H9 (cell line): ENCODE results near the gene AK8. TPM values are rescaled to one million over a fixed set of nuclear protein-coding genes. Genes with fewer than 3 reads are reported as not detected.

Source experiments
- DNase-seq: peaks from one replicate; pipeline ENCODE4 v3.0.0-alpha.2; 2017
- H2AFZ ChIP-seq: one replicate; pipeline ENCODE4 v1.6.1; 2013; ENCODE audit warnings: mild to moderate bottlenecking, low read length, control low read depth, moderate library complexity
- H2AK5ac ChIP-seq: 2 replicates; pipeline ENCODE4 v1.6.1; 2013; ENCODE audit warnings: low read length, control low read depth, mixed read lengths; ENCODE audit not compliant: insufficient read length
- H2BK120ac ChIP-seq: one replicate; pipeline ENCODE4 v1.6.1; 2013; ENCODE audit warnings: low read depth, mild to moderate bottlenecking, low read length, control low read depth, inconsistent platforms; ENCODE audit not compliant: poor library complexity, severe bottlenecking
- H2BK12ac ChIP-seq: 2 replicates; pipeline ENCODE4 v1.6.1; 2013; ENCODE audit warnings: low read length, control low read depth, mixed read lengths, low read depth; ENCODE audit not compliant: insufficient read length
- H2BK15ac ChIP-seq: 2 replicates; pipeline ENCODE4 v1.6.1; 2013; ENCODE audit warnings: low read depth, low read length, control low read depth
- H2BK20ac ChIP-seq: one replicate; pipeline ENCODE4 v1.6.1; 2013; ENCODE audit warnings: low read depth, mild to moderate bottlenecking, low read length, control low read depth, inconsistent platforms; ENCODE audit not compliant: poor library complexity, severe bottlenecking
- H2BK5ac ChIP-seq: 2 replicates; pipeline ENCODE4 v1.6.1; 2013; ENCODE audit warnings: low read length, control low read depth, mixed read lengths; ENCODE audit not compliant: insufficient read length
- H3K14ac ChIP-seq: 2 replicates; pipeline ENCODE4 v1.6.1; 2013; ENCODE audit warnings: low read length, control low read depth; ENCODE audit not compliant: insufficient read depth
- H3K18ac ChIP-seq: 2 replicates; pipeline ENCODE4 v1.6.1; 2013; ENCODE audit warnings: low read depth, mild to moderate bottlenecking, mixed read lengths, low read length, control low read depth; ENCODE audit not compliant: insufficient read length
- H3K23ac ChIP-seq: 2 replicates; pipeline ENCODE4 v1.6.1; 2013; ENCODE audit warnings: low read length, control low read depth, mixed read lengths, low read depth; ENCODE audit not compliant: insufficient read length
- H3K23me2 ChIP-seq: 2 replicates; pipeline ENCODE4 v1.6.1; 2013; ENCODE audit warnings: low read depth, mild to moderate bottlenecking, mixed read lengths, low read length, control low read depth; ENCODE audit not compliant: insufficient read length, poor library complexity, severe bottlenecking
- H3K27ac ChIP-seq: 2 replicates; pipeline ENCODE4 v1.5.1; 2013; ENCODE audit warnings: low read length, control low read depth, mixed read lengths, low read depth; ENCODE audit not compliant: insufficient read length
- H3K27me3 ChIP-seq: 2 replicates; pipeline ENCODE4 v1.6.1; 2013; ENCODE audit warnings: low read length, control low read depth, inconsistent platforms; ENCODE audit not compliant: insufficient read depth
- H3K4ac ChIP-seq: 2 replicates; pipeline ENCODE4 v1.6.1; 2013; ENCODE audit warnings: low read depth, mild to moderate bottlenecking, control low read depth, inconsistent platforms, low read length, moderate library complexity
- H3K4me1 ChIP-seq: 2 replicates; pipeline ENCODE4 v1.6.1; 2013; ENCODE audit warnings: low read length, control low read depth, inconsistent platforms; ENCODE audit not compliant: insufficient read depth
- H3K4me2 ChIP-seq: 2 replicates; pipeline ENCODE4 v1.6.1; 2013; ENCODE audit warnings: low read length, control low read depth, mixed read lengths; ENCODE audit not compliant: insufficient read length, insufficient read depth
- H3K56ac ChIP-seq: 2 replicates; pipeline ENCODE4 v1.6.1; 2013; ENCODE audit warnings: low read depth, mild to moderate bottlenecking, mixed read lengths, low read length, control low read depth; ENCODE audit not compliant: insufficient read length
- H3K79me1 ChIP-seq: 2 replicates; pipeline ENCODE4 v1.6.1; 2013; ENCODE audit warnings: low read depth, mild to moderate bottlenecking, moderate library complexity, low read length, control low read depth, inconsistent platforms; ENCODE audit not compliant: insufficient read depth, poor library complexity, severe bottlenecking
- H3K79me2 ChIP-seq: 2 replicates; pipeline ENCODE4 v1.6.1; 2013; ENCODE audit warnings: low read length, control low read depth, inconsistent platforms; ENCODE audit not compliant: insufficient read depth
- H3K9ac ChIP-seq: 2 replicates; pipeline ENCODE4 v1.6.1; 2013; ENCODE audit warnings: low read length, control low read depth, mixed read lengths; ENCODE audit not compliant: insufficient read length; ENCODE audit errors: extremely low read depth
- H3K9me3 ChIP-seq: one replicate; pipeline ENCODE4 v1.6.1; 2013; ENCODE audit warnings: low read depth, low read length, inconsistent platforms; ENCODE audit not compliant: control insufficient read depth
- H3T11ph ChIP-seq: one replicate; pipeline ENCODE4 v1.6.1; 2013; ENCODE audit warnings: mild to moderate bottlenecking, low read length, control low read depth, inconsistent platforms
- H4K20me1 ChIP-seq: one replicate; pipeline ENCODE4 v1.6.1; 2013; ENCODE audit not compliant: control insufficient read depth, insufficient read length, insufficient read depth
- H4K5ac ChIP-seq: 2 replicates; pipeline ENCODE4 v1.6.1; 2013; ENCODE audit warnings: low read depth, mild to moderate bottlenecking, mixed read lengths, low read length, control low read depth; ENCODE audit not compliant: insufficient read length
- H4K8ac ChIP-seq: replicated peaks from 2 replicates; pipeline ENCODE4 v1.6.1; 2013; ENCODE audit warnings: low read length, control low read depth, mixed read lengths, low read depth; ENCODE audit not compliant: insufficient read length
- H4K91ac ChIP-seq: 2 replicates; pipeline ENCODE4 v1.6.1; 2013; ENCODE audit warnings: low read depth, mild to moderate bottlenecking, moderate library complexity, mixed read lengths, low read length, control low read depth; ENCODE audit not compliant: insufficient read length
- H3K27ac Mint-ChIP-seq, 3 experiments: 2 replicates in 2 of 3; 3 replicates in 1 of 3; pipeline ENCODE4 v1.8.0; 2020 to 2021; ENCODE audit warnings: mixed read lengths in 3 of 3, mild to moderate bottlenecking in 1 of 3, moderate library complexity in 1 of 3
- H3K27me3 Mint-ChIP-seq: 2 replicates; pipeline ENCODE4 v1.8.0; 2021; ENCODE audit warnings: low read depth, mild to moderate bottlenecking, moderate library complexity, mixed read lengths
- H3K36me3 Mint-ChIP-seq, 3 experiments: 2 replicates in 2 of 3; 3 replicates in 1 of 3; pipeline ENCODE4 v1.8.0; 2020 to 2021; ENCODE audit warnings: low read depth in 3 of 3, mixed read lengths in 3 of 3; ENCODE audit not compliant: insufficient read depth in 1 of 3
- H3K4me1 Mint-ChIP-seq, 2 experiments: 2 replicates each; pipeline ENCODE4 v1.8.0; 2020; ENCODE audit warnings: mixed read lengths in 2 of 2
- H3K4me3 Mint-ChIP-seq, 2 experiments: 2 replicates in 1 of 2; 3 replicates in 1 of 2; pipeline ENCODE4 v1.8.0; 2020 to 2021; ENCODE audit warnings: mild to moderate bottlenecking in 2 of 2, mixed read lengths in 2 of 2, moderate library complexity in 1 of 2
- H3K9me3 Mint-ChIP-seq, 2 experiments: 2 replicates in 1 of 2; 3 replicates in 1 of 2; pipeline ENCODE4 v1.8.0; 2020; ENCODE audit warnings: mild to moderate bottlenecking in 2 of 2, mixed read lengths in 2 of 2, moderate library complexity in 1 of 2
- CTCF ChIP-seq: fragments of 200-600 bp; sonication (generic); conservative IDR thresholded peaks from 3 replicates; pipeline ENCODE4 v1.8.0; 2021; ENCODE audit warnings: antibody characterized with exemption, mild to moderate bottlenecking
- WGBS: extraction: QIAGEN DNeasy Blood & Tissue Kit; methylation state at CpG from one replicate; pipeline ENCODE4 v1.1.7; 2013; ENCODE audit warnings: missing lambda C conversion rate, low lambda C conversion rate, mixed read lengths; ENCODE audit not compliant: insufficient read length; ENCODE audit errors: extremely low coverage; 5-methylcytosine and 5-hydroxymethylcytosine counted together
- total RNA-seq: library from RNA; stranded (reverse); gene quantifications from 2 replicates; pipeline ENCODE4 v1.2.1, GENCODE V29; 2021

AK8 gene
- total RNA-seq, 1 experiment from 2014 or later: 0.44 TPM

DNA sequence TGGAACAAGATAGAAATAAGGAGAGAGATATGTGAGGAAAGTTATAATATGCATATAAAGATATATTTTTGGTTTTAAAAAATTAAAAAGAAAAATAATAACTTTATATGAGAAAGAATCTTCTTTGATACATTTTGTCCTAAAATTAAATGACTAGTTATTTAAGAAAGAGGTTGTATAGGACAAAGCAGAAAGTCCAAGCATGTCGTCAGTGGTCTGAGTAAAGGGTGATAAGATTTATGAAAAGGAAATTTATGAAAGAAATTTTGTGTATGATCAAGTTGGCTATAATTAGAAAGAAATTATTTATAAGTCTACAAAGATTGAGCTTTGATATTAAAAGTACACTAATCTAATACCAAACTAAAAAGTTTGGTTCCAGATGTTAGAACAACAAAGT, 175.8 kb downstream of the AK8 start:
- Histone ChIP-seq H2BK15ac (no peak overlapping the region), H4K91ac (no peak overlapping the region), H2BK12ac (no peak overlapping the region), H3K27me3 (no peaks in the 10 kb centered on the region), H3K27ac (no peak overlapping the region), H4K20me1 (no peaks in the 10 kb centered on the region), H3K4me2 (no peak overlapping the region), H3K23me2 (no peaks in the 10 kb centered on the region), H3K23ac (no peak overlapping the region), H3K14ac (no peak overlapping the region), H3K4me1 (no peaks in the 10 kb centered on the region), H4K8ac (no peak overlapping the region), H3K79me2 (no peaks in the 10 kb centered on the region), H2BK120ac (no peak overlapping the region), H3K79me1 (no peaks in the 10 kb centered on the region), H2BK20ac (no peak overlapping the region), H2AK5ac (no peak overlapping the region), H3K18ac (no peak overlapping the region), H3K4ac (no peak overlapping the region), H2BK5ac (no peak overlapping the region), H3K9me3 (peaks cover 11% of the 10 kb centered on the region), H4K5ac (no peak overlapping the region), H3K56ac (no peak overlapping the region), H3T11ph (no peak overlapping the region), H2AFZ (no peak overlapping the region), H3K9ac (no peak overlapping the region)
- Mint-ChIP-seq H3K9me3 (peaks cover 36 to 54% of the 10 kb centered on the region in 2 experiments), H3K4me1 (no peaks in the 10 kb centered on the region), H3K4me3 (no peak overlapping the region), H3K36me3 (peaks cover 2 to 18% (median 15%) of the 10 kb centered on the region in 3 experiments; a peak in 5 of 7 replicates), H3K27me3 (peaks cover 10% of the 10 kb centered on the region), H3K27ac (no peak overlapping the region)
- TF ChIP-seq CTCF: no peak
- no peak for DNase-seq
- no CpG with 5 or more reads among the region's 1 CpG for WGBS
